ENCODE data around the gene AQP3.

The AQP3 gene

GRCh38 chr9:33434317-33435105 lies 12.9 kb downstream of the AQP3 start:
- TF ChIP-seq, protein P1, sequence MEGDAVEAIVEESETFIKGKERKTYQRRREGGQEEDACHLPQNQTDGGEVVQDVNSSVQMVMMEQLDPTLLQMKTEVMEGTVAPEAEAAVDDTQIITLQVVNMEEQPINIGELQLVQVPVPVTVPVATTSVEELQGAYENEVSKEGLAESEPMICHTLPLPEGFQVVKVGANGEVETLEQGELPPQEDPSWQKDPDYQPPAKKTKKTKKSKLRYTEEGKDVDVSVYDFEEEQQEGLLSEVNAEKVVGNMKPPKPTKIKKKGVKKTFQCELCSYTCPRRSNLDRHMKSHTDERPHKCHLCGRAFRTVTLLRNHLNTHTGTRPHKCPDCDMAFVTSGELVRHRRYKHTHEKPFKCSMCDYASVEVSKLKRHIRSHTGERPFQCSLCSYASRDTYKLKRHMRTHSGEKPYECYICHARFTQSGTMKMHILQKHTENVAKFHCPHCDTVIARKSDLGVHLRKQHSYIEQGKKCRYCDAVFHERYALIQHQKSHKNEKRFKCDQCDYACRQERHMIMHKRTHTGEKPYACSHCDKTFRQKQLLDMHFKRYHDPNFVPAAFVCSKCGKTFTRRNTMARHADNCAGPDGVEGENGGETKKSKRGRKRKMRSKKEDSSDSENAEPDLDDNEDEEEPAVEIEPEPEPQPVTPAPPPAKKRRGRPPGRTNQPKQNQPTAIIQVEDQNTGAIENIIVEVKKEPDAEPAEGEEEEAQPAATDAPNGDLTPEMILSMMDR (IDR thresholded peaks at IDR 0.05) = no peak
- DNase-seq (ENCODE audit: low spot score) = no peak
- H3K4me3 ChIP-seq = no peak overlapping the region
- H3K27ac ChIP-seq = no peak overlapping the region

DNA sequence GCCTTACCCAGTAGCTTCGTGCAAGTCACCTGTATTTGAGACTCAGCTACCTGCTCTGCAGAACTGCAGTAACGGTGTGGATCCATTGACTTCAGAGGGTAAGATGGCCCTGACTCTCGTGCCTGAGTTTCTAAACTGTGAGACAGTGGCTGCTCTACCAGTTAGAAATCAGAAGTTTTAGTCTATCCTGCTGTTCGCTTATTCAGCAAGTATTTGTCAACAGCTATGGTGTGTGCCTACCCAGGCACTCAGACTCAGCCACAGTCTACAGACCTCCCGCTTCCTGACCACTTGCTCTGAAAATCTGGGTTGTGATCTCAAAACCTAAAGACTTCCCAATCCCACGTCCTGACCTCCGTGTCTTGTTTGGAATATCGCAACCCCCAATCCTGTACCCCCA lies 13.5 kb downstream of the AQP3 start:
- TF ChIP-seq, protein P1 (IDR thresholded peaks at IDR 0.05) = no peak
- no peak overlapping the region for H3K27ac ChIP-seq
- no peak overlapping the region for H3K4me3 ChIP-seq
- no peak for DNase-seq (ENCODE audit: low spot score)

DNA sequence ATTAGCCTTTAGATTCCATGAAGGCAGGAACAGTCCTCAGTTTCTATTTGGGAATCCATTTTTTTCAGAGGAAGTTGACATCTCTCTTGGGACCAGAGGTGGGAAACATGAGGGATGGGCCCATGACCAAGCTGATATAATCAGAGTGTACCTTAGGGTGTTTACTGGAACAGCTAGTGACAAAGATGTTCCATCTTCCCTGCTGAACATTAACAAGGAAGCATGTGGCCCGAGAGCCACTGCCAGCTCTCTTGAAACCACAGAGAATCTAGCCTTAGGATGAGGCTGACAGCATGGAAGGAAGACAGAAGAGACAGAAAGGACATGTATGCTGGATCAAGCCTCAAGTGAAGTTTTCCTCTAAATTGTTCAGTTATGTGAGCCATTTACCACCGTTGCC lies 16.0 kb downstream of the AQP3 start:
- TF ChIP-seq, protein P1 (IDR thresholded peaks at IDR 0.05) = no peak
- Histone ChIP-seq H3K4me3 (no peak overlapping the region), H3K27ac (no peak overlapping the region)
- DNase-seq (ENCODE audit: low spot score) = no peak

DNA sequence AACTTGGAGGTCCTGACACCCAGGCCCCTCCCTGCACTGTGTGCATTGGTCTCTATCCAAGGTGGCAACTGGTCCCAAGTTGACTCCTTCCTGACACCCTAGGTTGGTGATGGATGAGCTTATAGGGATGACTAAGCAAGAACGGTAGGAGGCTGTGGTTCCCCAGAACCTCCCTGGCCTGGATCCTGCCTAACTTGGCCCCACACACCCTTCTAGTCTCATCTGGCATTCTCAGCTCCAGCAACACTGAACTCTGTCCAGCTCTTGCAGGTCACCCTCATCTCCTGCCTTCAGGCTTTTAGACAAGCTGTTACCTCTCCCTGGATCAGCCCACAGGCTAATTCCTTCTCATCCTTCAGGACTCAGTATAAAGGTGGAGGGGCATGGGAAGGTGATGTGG lies 16.5 kb downstream of the AQP3 start:
- no peak overlapping the region for H3K4me3 ChIP-seq
- no peak overlapping the region for H3K27ac ChIP-seq
- TF ChIP-seq, protein P1 (IDR thresholded peaks at IDR 0.05) = no peak

GRCh38 chr9:33429256-33429985 lies 18.0 kb downstream of the AQP3 start:
- no peak for DNase-seq (ENCODE audit: low spot score)
- TF ChIP-seq, protein P1 (IDR thresholded peaks at IDR 0.05) = no peak
- no peak overlapping the region for H3K27ac ChIP-seq
- no peak overlapping the region for H3K4me3 ChIP-seq

More for the DNA sequence above, 16.5 kb downstream of the AQP3 start:
- no peak for DNase-seq (ENCODE audit: low spot score)

DNA sequence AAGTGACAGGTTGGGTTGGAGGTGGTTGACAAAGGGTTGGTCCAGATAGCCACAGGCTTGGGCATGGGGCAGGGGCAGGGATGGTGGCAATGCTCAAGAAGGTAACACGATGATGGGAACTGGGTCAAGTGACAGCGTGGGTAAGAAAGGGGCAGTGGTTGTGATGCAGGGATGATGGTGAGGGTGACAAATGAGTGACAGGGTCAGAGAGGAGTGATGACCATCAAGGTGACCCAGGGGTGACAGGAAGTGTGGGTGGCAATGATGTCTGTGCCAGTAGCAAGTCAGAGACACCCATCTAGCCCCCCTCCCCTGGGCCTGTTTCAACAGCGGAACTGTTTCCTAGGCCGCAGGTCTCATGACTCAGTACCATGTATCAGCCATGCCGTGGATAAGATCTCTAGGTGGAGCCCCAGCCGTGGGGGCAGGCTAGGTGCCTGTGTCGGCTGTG lies 20.5 kb downstream of the AQP3 start:
- TF ChIP-seq, protein P1 (IDR thresholded peaks at IDR 0.05) = no peak
- no peak for DNase-seq (ENCODE audit: low spot score)
- Histone ChIP-seq H3K27ac (no peak overlapping the region), H3K4me3 (no peak overlapping the region)

All from coronary artery (tissue), 2 donors.